SK-N-SH (cell line): ENCODE measurements around the gene MECP2. TPM values are rescaled to one million over a fixed set of nuclear protein-coding genes. Genes with fewer than 3 reads are reported as not detected.
"Not testable (repeated sequence)": the region's sequence is repeated elsewhere in the genome, so short reads cannot be mapped to it uniquely, and the experiment has no call there.

Experiments used
- CTCF ChIA-PET: fragments of 300-600, 350-600 bp; formaldehyde crosslinking; extraction: SDS; loops from one replicate; lab custom pipeline; 2021; lab: Yijun Ruan, JAX
- POLR2A ChIA-PET: fragments of 350-600 bp; sonication (Branson Sonifier 250); formaldehyde crosslinking; extraction: SDS; loops from one replicate; lab custom pipeline; 2020; ENCODE audit warnings: antibody characterized with exemption, inconsistent platforms; lab: Yijun Ruan, JAX
- DNase-seq: peaks from one replicate; pipeline ENCODE4 v3.0.0; 2012
- H2AFZ ChIP-seq: fragments of 200-600 bp; sonication (generic); 2 replicates; pipeline ENCODE4 v1.8.1; 2016; ENCODE audit warnings: antibody characterized with exemption, mild to moderate bottlenecking, low read depth
- H3F3A ChIP-seq: fragments of 200-600 bp; sonication (generic); replicated peaks from 2 replicates; pipeline ENCODE3; 2016; ENCODE audit warnings: antibody characterized with exemption, mild to moderate bottlenecking; ENCODE audit not compliant: insufficient read depth
- H3K27ac ChIP-seq, 2 experiments: fragments of 200-500 bp in 1 of 2; fragments of 200-600 bp in 1 of 2; sonication (Bioruptor generic) in 1 of 2; sonication (generic), shearing (Covaris generic) in 1 of 2; 2 replicates each; pipeline versions ENCODE4 v1.5.1 to v1.6.1; 2014 to 2016; ENCODE audit warnings: low read depth in 2 of 2, inconsistent platforms in 1 of 2, low read length in 1 of 2, mild to moderate bottlenecking in 1 of 2, mixed read lengths in 1 of 2
- H3K27me3 ChIP-seq: fragments of 200-600 bp; sonication (generic), shearing (Covaris generic); 2 replicates; pipeline ENCODE4 v1.6.1; 2016; ENCODE audit warnings: mixed run types; ENCODE audit not compliant: insufficient read depth
- H3K36me3 ChIP-seq, 2 experiments: fragments of 200-500 bp in 1 of 2; fragments of 200-600 bp in 1 of 2; sonication (Bioruptor generic) in 1 of 2; sonication (generic) in 1 of 2; replicated peaks in 1 of 2; 2 replicates each; pipeline versions ENCODE3 to v1.5.1; 2014 to 2016; ENCODE audit warnings: low read length in 1 of 2, mild to moderate bottlenecking in 1 of 2; ENCODE audit not compliant: insufficient read depth in 2 of 2, control insufficient read depth in 1 of 2
- H3K4me1 ChIP-seq, 2 experiments: fragments of 200-500 bp in 1 of 2; fragments of 200-600 bp in 1 of 2; sonication (Bioruptor generic) in 1 of 2; sonication (generic), shearing (Covaris generic) in 1 of 2; 2 replicates each; pipeline versions ENCODE4 v1.5.1 to v1.6.1; 2014 to 2016; ENCODE audit warnings: low read depth in 1 of 2, low read length in 1 of 2, mixed run types in 1 of 2; ENCODE audit not compliant: insufficient read depth in 2 of 2, control insufficient read depth in 1 of 2
- H3K4me2 ChIP-seq: fragments of 200-600 bp; sonication (generic), shearing (Covaris generic); 2 replicates; pipeline ENCODE4 v1.6.1; 2017; ENCODE audit warnings: mixed run types
- H3K4me3 ChIP-seq, 2 experiments: fragments of 200-500 bp in 1 of 2; fragments of 200-600 bp in 1 of 2; sonication (Bioruptor generic) in 1 of 2; sonication (generic), shearing (Covaris generic) in 1 of 2; 2 replicates each; pipeline versions ENCODE4 v1.5.1 to v1.8.1; 2014 to 2016; ENCODE audit warnings: low read depth in 2 of 2, inconsistent platforms in 1 of 2, low read length in 1 of 2, mild to moderate bottlenecking in 1 of 2, mixed read lengths in 1 of 2, moderate library complexity in 1 of 2
- H3K79me2 ChIP-seq: fragments of 200-600 bp; sonication (generic); 2 replicates; pipeline ENCODE4 v1.8.1; 2017; ENCODE audit warnings: mild to moderate bottlenecking; ENCODE audit not compliant: insufficient read depth
- H3K9ac ChIP-seq: fragments of 200-600 bp; sonication (generic); 2 replicates; pipeline ENCODE4 v1.6.1; 2017; ENCODE audit warnings: mixed run types
- H3K9me2 ChIP-seq: fragments of 200-600 bp; sonication (generic); 2 replicates; pipeline ENCODE4 v1.6.1; 2017; ENCODE audit warnings: mixed run types
- H3K9me3 ChIP-seq: fragments of 200-600 bp; sonication (generic); 2 replicates; pipeline ENCODE4 v1.6.1; 2017; ENCODE audit warnings: mixed run types, mild to moderate bottlenecking, moderate library complexity
- H4K20me1 ChIP-seq: fragments of 200-600 bp; sonication (generic); 2 replicates; pipeline ENCODE4 v1.6.1; 2017; ENCODE audit warnings: mild to moderate bottlenecking, mixed run types; ENCODE audit not compliant: insufficient read depth
- CTCF ChIP-seq: fragments of 200-600 bp; sonication (generic); IDR thresholded peaks from 2 replicates; pipeline ENCODE4 v1.6.1; 2017; ENCODE audit warnings: antibody characterized with exemption, mild to moderate bottlenecking, moderate library complexity
- ELF1 ChIP-seq: IDR thresholded peaks from 2 replicates; pipeline ENCODE4 v1.4.0; 2012
- EP300 ChIP-seq, 2 experiments: IDR thresholded peaks; 2 replicates each; pipeline versions ENCODE4 v1.4.0 to v1.6.1; 2012; ENCODE audit warnings: borderline replicate concordance in 1 of 2, low read depth in 1 of 2, low read length in 1 of 2
- EZH2phosphoT487 ChIP-seq: fragments of 200-600 bp; sonication (generic); IDR thresholded peaks from 2 replicates; pipeline ENCODE4 v1.6.1; 2017; ENCODE audit warnings: low read depth, mixed run types, mild to moderate bottlenecking, antibody characterized with exemption, moderate library complexity, borderline replicate concordance
- FOSL2 ChIP-seq: IDR thresholded peaks from 2 replicates; pipeline ENCODE4 v1.4.0; 2012; ENCODE audit warnings: low read depth, mild to moderate bottlenecking, moderate library complexity, borderline replicate concordance
- FOXJ3 ChIP-seq: sonication (generic); formaldehyde crosslinking; IDR thresholded peaks from 2 replicates; pipeline ENCODE4 v1.5.1; 2020; ENCODE audit warnings: mild to moderate bottlenecking, missing genetic modification reagents
- GATA2 ChIP-seq: sonication (generic); formaldehyde crosslinking; IDR thresholded peaks from 2 replicates; pipeline ENCODE4 v1.5.0; 2020; ENCODE audit warnings: mild to moderate bottlenecking, missing genetic modification reagents
- JUND ChIP-seq: IDR thresholded peaks from 2 replicates; pipeline ENCODE4 v1.4.0; 2012
- MAX ChIP-seq: IDR thresholded peaks from 2 replicates; pipeline ENCODE4 v1.4.0; 2012; ENCODE audit warnings: low read depth
- NFIC ChIP-seq: IDR thresholded peaks from 2 replicates; pipeline ENCODE4 v1.4.0; 2012; ENCODE audit warnings: borderline replicate concordance
- NRF1 ChIP-seq: IDR thresholded peaks from 2 replicates; pipeline ENCODE4 v1.6.1; 2012; ENCODE audit warnings: low read depth, mild to moderate bottlenecking, low read length
- RAD21 ChIP-seq: IDR thresholded peaks from 2 replicates; pipeline ENCODE4 v1.6.1; 2012; ENCODE audit warnings: mild to moderate bottlenecking, low read length
- RFX5 ChIP-seq: IDR thresholded peaks from 2 replicates; pipeline ENCODE4 v1.6.1; 2012; ENCODE audit warnings: mild to moderate bottlenecking, improper control_type of control experiment, low read length
- SIN3A ChIP-seq: IDR thresholded peaks from 2 replicates; pipeline ENCODE4 v1.6.1; 2012; ENCODE audit warnings: low read depth, mild to moderate bottlenecking, low read length, moderate library complexity, borderline replicate concordance
- SMC3 ChIP-seq: IDR thresholded peaks from 2 replicates; pipeline ENCODE4 v1.6.1; 2012; ENCODE audit warnings: low read depth, low read length, improper control_type of control experiment
- TEAD4 ChIP-seq: IDR thresholded peaks from 2 replicates; pipeline ENCODE4 v1.4.0; 2012; ENCODE audit warnings: mild to moderate bottlenecking, borderline replicate concordance; ENCODE audit not compliant: insufficient read depth
- USF2 ChIP-seq: fragments of 150-350 bp; IDR thresholded peaks from 2 replicates; pipeline ENCODE4 v1.6.1; 2017; ENCODE audit warnings: antibody characterized with exemption, low read length, low read depth, borderline replicate concordance
- YY1 ChIP-seq: IDR thresholded peaks from 2 replicates; pipeline ENCODE4 v1.4.0; 2012; ENCODE audit warnings: low read depth, mild to moderate bottlenecking
- ZBTB33 ChIP-seq: IDR thresholded peaks from 2 replicates; pipeline ENCODE4 v1.4.0; 2012; ENCODE audit warnings: low read depth, borderline replicate concordance
- WGBS: methylation state at CpG from one replicate; pipeline ENCODE4 v1.1.6; 2017; ENCODE audit warnings: low lambda C conversion rate; 5-methylcytosine and 5-hydroxymethylcytosine counted together
- polyA plus RNA-seq, 3 experiments: library from polyadenylated mRNA; depleted of rRNA; stranded (reverse); fragments of >200 nt; gene quantifications; 2 replicates each; pipeline ENCODE4 v1.2.3, GENCODE V29; 2012

Gene MECP2
- polyA plus RNA-seq, 1 of the 3 experiments (the other 2 are of a cell fraction), result 8.2 TPM

GRCh38 chrX:153994398-153994797, 103.1 kb downstream of the MECP2 start:
- H3K27me3 ChIP-seq, H3K4me1 ChIP-seq, H3F3A ChIP-seq, H3K9ac ChIP-seq, H4K20me1 ChIP-seq, H3K9me2 ChIP-seq, POLR2A ChIA-PET, DNase-seq, H3K4me2 ChIP-seq, H3K79me2 ChIP-seq, H3K4me3 ChIP-seq, H3K9me3 ChIP-seq, H3K36me3 ChIP-seq, H2AFZ ChIP-seq, H3K27ac ChIP-seq: not testable (repeated sequence)
- CTCF ChIA-PET, result interaction anchor here (2.6 kb wide), 1 partner anchor 19 kb away, joined by 16 read pairs; no protein-coding TSS in a partner anchor
- WGBS, result 63% methylated on average over 1 of the region's 5 CpGs

GRCh38 chrX:153993978-153994377, 103.5 kb downstream of the MECP2 start:
- Histone ChIP-seq H3K27ac (no peak overlapping the region), H3F3A (no peaks in the 10 kb centered on the region), H3K4me1 (no peaks in the 10 kb centered on the region), H2AFZ (no peak overlapping the region), H4K20me1 (no peaks in the 10 kb centered on the region), H3K9ac (no peak overlapping the region), H3K4me3 (no peak overlapping the region), H3K27me3 (peaks cover 6% of the 10 kb centered on the region), H3K79me2 (no peaks in the 10 kb centered on the region), H3K36me3 (no peaks in the 10 kb centered on the region), H3K4me2 (no peak overlapping the region), H3K9me2 (no peaks in the 10 kb centered on the region), H3K9me3 (no peaks in the 10 kb centered on the region)
- DNase-seq, result no peak
- 57% methylated on average over 10 of the region's 10 CpGs for WGBS
- ChIA-PET POLR2A (no interaction called here), CTCF (no interaction called here)
- TF ChIP-seq YY1, result no peak
- TF ChIP-seq RFX5, result no peak
- TF ChIP-seq EP300 (IDR thresholded peaks at IDR 0.05; ENCODE audit: borderline replicate concordance in 1 of 2, low read depth in 1 of 2, low read length in 1 of 2), result no peak
- TF ChIP-seq ZBTB33, result no peak
- TF ChIP-seq EZH2phosphoT487, result no peak
- TF ChIP-seq ELF1, result no peak
- no peak for TF ChIP-seq RAD21
- TF ChIP-seq SMC3, result no peak
- TF ChIP-seq NRF1, result no peak
- TF ChIP-seq SIN3A, result no peak
- TF ChIP-seq USF2, result no peak
- TF ChIP-seq FOXJ3 (CRISPR knock-in tag), result no peak
- TF ChIP-seq GATA2 (CRISPR knock-in tag), result no peak
- no peak for TF ChIP-seq TEAD4
- no peak for TF ChIP-seq FOSL2
- no peak for TF ChIP-seq NFIC
- no peak for TF ChIP-seq JUND
- no peak for TF ChIP-seq CTCF
- no peak for TF ChIP-seq MAX
